Activated CD4-positive, alpha-beta T cell treated with anti-CD3 and anti-CD28 coated beads for 36 hours (primary cell): Measurements from ENCODE around the gene BATF. TPM values are rescaled to one million over a fixed set of nuclear protein-coding genes. Genes with fewer than 3 reads are reported as not detected.

Experiments
- ATAC-seq: fragments of 200-7000 bp; cut with Tn5 transposase; one replicate; pipeline ENCODE4 v1.10.0; 2021; ENCODE audit warnings: mild to moderate bottlenecking, moderate library complexity
- CTCF ChIA-PET: fragments of 350-600 bp; sonication (Branson Sonifier 250); formaldehyde crosslinking; loops from one replicate; lab custom pipeline; 2021; ENCODE audit warnings: antibody characterized with exemption; lab: Charles Lee
- POLR2A ChIA-PET: fragments of 350-600 bp; sonication (Branson Sonifier 250); formaldehyde crosslinking; loops from one replicate; lab custom pipeline; 2021; ENCODE audit warnings: antibody characterized with exemption, inconsistent platforms; lab: Charles Lee
- DNase-seq: peaks from one replicate; pipeline ENCODE4 v3.0.0-alpha.2; 2020
- H3K27ac Mint-ChIP-seq: one replicate; pipeline ENCODE4 v1.8.0; 2021; ENCODE audit warnings: mixed read lengths
- H3K27me3 Mint-ChIP-seq: one replicate; pipeline ENCODE4 v1.8.0; 2021; ENCODE audit warnings: mixed read lengths
- H3K36me3 Mint-ChIP-seq: one replicate; pipeline ENCODE4 v1.8.0; 2021; ENCODE audit warnings: low read depth, mixed read lengths
- H3K4me1 Mint-ChIP-seq: one replicate; pipeline ENCODE4 v1.8.0; 2021; ENCODE audit warnings: mixed read lengths
- H3K4me3 Mint-ChIP-seq: one replicate; pipeline ENCODE4 v1.8.0; 2021; ENCODE audit warnings: mild to moderate bottlenecking, moderate library complexity, mixed read lengths
- H3K9me3 Mint-ChIP-seq: one replicate; pipeline ENCODE4 v1.8.0; 2021; ENCODE audit warnings: low read depth, mixed read lengths
- intact Hi-C, 2 experiments: fragments of 100-400 bp; cut with DNase I in 1 of 2; cut with micrococcal nuclease in 1 of 2; formaldehyde crosslinking; loops; one replicate each; pipeline versions ENCODE4 v1.14.2 to v1.15.1; 2022 to 2024; cut with DNase I, micrococcal nuclease
- total RNA-seq, 2 experiments: library from RNA; stranded (reverse); gene quantifications; one replicate each; pipeline ENCODE4 v1.2.3, GENCODE V29; 2021

The BATF gene
- total RNA-seq, 2 experiments from 2014 or later = 165 to 187 TPM

GRCh38 chr14:75559045-75559444 is 36.8 kb downstream of the BATF start:
- no peaks in the 10 kb centered on the region for H3K27me3 Mint-ChIP-seq
- H3K27ac Mint-ChIP-seq = peak overlapping the region; percentile 93
- peaks cover 2% of the 10 kb centered on the region for H3K36me3 Mint-ChIP-seq
- intact Hi-C loops = loop anchor here in 1 of 2 experiments (1.0 kb wide), 2 partner anchors 16 to 383 kb away; partner anchors contain the start of gene TMED10
- ChIA-PET POLR2A (interaction anchor here (0.6 to 4.1 kb wide), 5 partner anchors 13 to 37 kb away, joined by 3 to 19 read pairs (median 5); partner anchors contain the start of gene BATF), CTCF (interaction anchor here (0.6 to 7.1 kb wide), 5 partner anchors 16 to 290 kb away, joined by 3 to 98 read pairs (median 13); partner anchors contain the start of genes BATF and FLVCR2)
- no peak for DNase-seq
- no peak overlapping the region for H3K4me3 Mint-ChIP-seq
- H3K4me1 Mint-ChIP-seq = peaks cover 79% of the 10 kb centered on the region
- ATAC-seq = no peak
- peaks cover 7% of the 10 kb centered on the region for H3K9me3 Mint-ChIP-seq

- POLR2A ChIA-PET = interaction anchor here (0.6 to 4.1 kb wide), 5 partner anchors 12 to 38 kb away, joined by 3 to 19 read pairs (median 5); partner anchors contain the start of gene BATF
- Mint-ChIP-seq H3K36me3 (peaks cover 2% of the 10 kb centered on the region), H3K27me3 (no peaks in the 10 kb centered on the region), H3K27ac (peak overlapping the region; percentile 93), H3K9me3 (peaks cover 7% of the 10 kb centered on the region), H3K4me1 (peaks cover 78% of the 10 kb centered on the region), H3K4me3 (peak overlapping the region; percentile 13)
- intact Hi-C loops = loop anchor here (1.0 to 5.0 kb wide), 6 partner anchors 16 to 432 kb away; partner anchors contain the start of genes JDP2 (in 2 of the 2), NEK9 (in 1 of the 2) and TMED10 (in 1 of the 2)
- DNase-seq (peak; percentile 85), ATAC-seq (peak; percentile 59)
- CTCF ChIA-PET = interaction anchor here (0.6 to 7.1 kb wide), 10 partner anchors 9 to 1687 kb away, joined by 3 to 98 read pairs (median 5); partner anchors contain the start of genes BATF and FLVCR2
Observed at GRCh38 chr14:75559451-75560222, 37.4 kb downstream of the BATF start.

GRCh38 chr14:75561013-75561432 is 38.8 kb downstream of the BATF start:
- H3K4me1 Mint-ChIP-seq = peaks cover 82% of the 10 kb centered on the region
- no peak for ATAC-seq
- H3K4me3 Mint-ChIP-seq = peak overlapping the region; percentile 13
- H3K27ac Mint-ChIP-seq = peak overlapping the region; percentile 88
- peaks cover 7% of the 10 kb centered on the region for H3K9me3 Mint-ChIP-seq
- peaks cover 2% of the 10 kb centered on the region for H3K36me3 Mint-ChIP-seq
- peak; percentile 71 for DNase-seq
- POLR2A ChIA-PET = interaction anchor here (0.6 to 4.1 kb wide), 8 partner anchors 10 to 99 kb away, joined by 3 to 22 read pairs (median 4); partner anchors contain the start of genes BATF, ERG28 and TTLL5
- no peaks in the 10 kb centered on the region for H3K27me3 Mint-ChIP-seq
- intact Hi-C loops = loop anchor here (2.0 to 5.0 kb wide), 4 partner anchors 74 to 434 kb away; partner anchors contain the start of genes JDP2 (in 2 of the 2) and NEK9 (in 1 of the 2)
- CTCF ChIA-PET = interaction anchor here (0.6 to 7.1 kb wide), 26 partner anchors 9 to 1722 kb away, joined by 3 to 98 read pairs (median 5); partner anchors contain the start of genes BATF, ERG28, FLVCR2 and TTLL5

- Mint-ChIP-seq H3K4me1 (peaks cover 87% of the 10 kb centered on the region), H3K36me3 (peaks cover 6% of the 10 kb centered on the region), H3K4me3 (peak overlapping the region; percentile 37), H3K27ac (peak overlapping the region; percentile 88), H3K27me3 (no peaks in the 10 kb centered on the region), H3K9me3 (peaks cover 4% of the 10 kb centered on the region)
- ATAC-seq (peak; percentile 70), DNase-seq (peak; percentile 88)
- intact Hi-C loops = loop anchor here (1.0 to 5.0 kb wide), 6 partner anchors 20 to 435 kb away; partner anchors contain the start of genes JDP2 (in 2 of the 2), BATF (in 1 of the 2) and NEK9 (in 1 of the 2)
- ChIA-PET CTCF (interaction anchor here (0.8 to 7.1 kb wide), 13 partner anchors 8 to 330 kb away, joined by 3 to 98 read pairs (median 6); partner anchors contain the start of genes ERG28 and TTLL5), POLR2A (interaction anchor here (0.8 to 4.1 kb wide), 7 partner anchors 11 to 98 kb away, joined by 3 to 22 read pairs (median 7); partner anchors contain the start of genes BATF, ERG28 and TTLL5)
Observed at GRCh38 chr14:75562089-75562488, 39.8 kb downstream of the BATF start.

GRCh38 chr14:75562489-75562888 is 40.2 kb downstream of the BATF start:
- Mint-ChIP-seq H3K4me3 (peak overlapping the region; percentile 37), H3K36me3 (peaks cover 6% of the 10 kb centered on the region), H3K4me1 (peaks cover 87% of the 10 kb centered on the region), H3K27ac (peak overlapping the region; percentile 88), H3K9me3 (peaks cover 4% of the 10 kb centered on the region), H3K27me3 (no peaks in the 10 kb centered on the region)
- DNase-seq (no peak), ATAC-seq (peak; percentile 37)
- intact Hi-C loops = loop anchor here (1.0 to 5.0 kb wide), 6 partner anchors 20 to 435 kb away; partner anchors contain the start of genes JDP2 (in 2 of the 2), BATF (in 1 of the 2) and NEK9 (in 1 of the 2)
- ChIA-PET CTCF (interaction anchor here (1.0 to 7.1 kb wide), 9 partner anchors 8 to 259 kb away, joined by 3 to 98 read pairs (median 6); no protein-coding TSS in a partner anchor), POLR2A (interaction anchor here (0.5 to 4.1 kb wide), 5 partner anchors 11 to 435 kb away, joined by 3 to 22 read pairs (median 7); partner anchors contain the start of gene BATF)

- Mint-ChIP-seq H3K27me3 (no peaks in the 10 kb centered on the region), H3K4me1 (peaks cover 91% of the 10 kb centered on the region), H3K9me3 (peaks cover 4% of the 10 kb centered on the region), H3K27ac (no peak overlapping the region), H3K36me3 (peaks cover 4% of the 10 kb centered on the region), H3K4me3 (no peak overlapping the region)
- DNase-seq (no peak), ATAC-seq (no peak)
- intact Hi-C loops = loop anchor here (5.0 kb wide), 3 partner anchors 77 to 437 kb away; partner anchors contain the start of genes JDP2 (in 2 of the 2) and NEK9 (in 1 of the 2)
- ChIA-PET CTCF (interaction anchor here (1.0 to 7.1 kb wide), 4 partner anchors 13 to 260 kb away, joined by 3 to 98 read pairs (median 4); no protein-coding TSS in a partner anchor), POLR2A (interaction anchor here (0.6 to 2.7 kb wide), 3 partner anchors 21 to 97 kb away, joined by 3 to 7 read pairs (median 6); partner anchors contain the start of gene TTLL5)
Observed at GRCh38 chr14:75563931-75564330, 41.7 kb downstream of the BATF start.

- Mint-ChIP-seq H3K27ac (peak overlapping the region; percentile 98), H3K4me3 (no peak overlapping the region), H3K27me3 (no peaks in the 10 kb centered on the region)
Observed at GRCh38 chr14:75565056-75565455, 42.8 kb downstream of the BATF start.

GRCh38 chr14:75566321-75566720 is 44.1 kb downstream of the BATF start:
- ChIA-PET POLR2A (interaction anchor here (0.5 to 1.5 kb wide), 8 partner anchors 10 to 442 kb away, joined by 3 to 21 read pairs (median 7); partner anchors contain the start of gene FLVCR2), CTCF (interaction anchor here (0.6 to 3.7 kb wide), 20 partner anchors 10 to 271 kb away, joined by 3 to 29 read pairs (median 4); partner anchors contain the start of gene FLVCR2)
- H3K9me3 Mint-ChIP-seq = peaks cover 4% of the 10 kb centered on the region
- peak; percentile 82 for ATAC-seq
- no peaks in the 10 kb centered on the region for H3K27me3 Mint-ChIP-seq
- intact Hi-C loops = loop anchor here (1.0 to 2.0 kb wide), 5 partner anchors 24 to 318 kb away; partner anchors contain the start of gene BATF (in 2 of the 2)
- H3K4me1 Mint-ChIP-seq = peaks cover 86% of the 10 kb centered on the region
- peaks cover 7% of the 10 kb centered on the region for H3K36me3 Mint-ChIP-seq
- peak overlapping the region; percentile 98 for H3K27ac Mint-ChIP-seq
- DNase-seq = peak; percentile 94
- H3K4me3 Mint-ChIP-seq = peak overlapping the region; percentile 72

More at GRCh38 chr14:75565056-75565455, 42.8 kb downstream of the BATF start:
- POLR2A ChIA-PET = no interaction called here
- Mint-ChIP-seq H3K4me1 (peaks cover 89% of the 10 kb centered on the region), H3K9me3 (peaks cover 4% of the 10 kb centered on the region), H3K36me3 (peaks cover 7% of the 10 kb centered on the region)
- CTCF ChIA-PET = interaction anchor here (7.1 kb wide), 1 partner anchor 22 kb away, joined by 98 read pairs; no protein-coding TSS in a partner anchor
- ATAC-seq (no peak), DNase-seq (no peak)
- intact Hi-C loops = no loop called here

GRCh38 chr14:75566752-75567151 is 44.5 kb downstream of the BATF start:
- Mint-ChIP-seq H3K27me3 (no peaks in the 10 kb centered on the region), H3K4me3 (peak overlapping the region; percentile 72), H3K9me3 (peaks cover 2% of the 10 kb centered on the region), H3K27ac (peak overlapping the region; percentile 98), H3K4me1 (peaks cover 86% of the 10 kb centered on the region), H3K36me3 (peaks cover 7% of the 10 kb centered on the region)
- DNase-seq (no peak), ATAC-seq (no peak)
- ChIA-PET POLR2A (interaction anchor here (0.5 to 1.5 kb wide), 8 partner anchors 11 to 442 kb away, joined by 3 to 21 read pairs (median 7); partner anchors contain the start of gene FLVCR2), CTCF (interaction anchor here (0.6 to 3.7 kb wide), 20 partner anchors 11 to 272 kb away, joined by 3 to 29 read pairs (median 4); partner anchors contain the start of gene FLVCR2)
- intact Hi-C loops = loop anchor here (1.0 to 2.0 kb wide), 5 partner anchors 24 to 318 kb away; partner anchors contain the start of gene BATF (in 2 of the 2)

GRCh38 chr14:75568140-75568539 is 45.9 kb downstream of the BATF start:
- Mint-ChIP-seq H3K9me3 (no peaks in the 10 kb centered on the region), H3K36me3 (peaks cover 11% of the 10 kb centered on the region), H3K27me3 (no peaks in the 10 kb centered on the region), H3K27ac (peak overlapping the region; percentile 86), H3K4me3 (no peak overlapping the region), H3K4me1 (peaks cover 78% of the 10 kb centered on the region)
- CTCF ChIA-PET = interaction anchor here (1.0 to 3.7 kb wide), 6 partner anchors 8 to 86 kb away, joined by 4 to 29 read pairs (median 8); partner anchors contain the start of gene FLVCR2
- DNase-seq (no peak), ATAC-seq (no peak)
- POLR2A ChIA-PET = interaction anchor here (0.7 to 1.2 kb wide), 3 partner anchors 25 to 321 kb away, joined by 3 to 8 read pairs (median 3); no protein-coding TSS in a partner anchor
- intact Hi-C loops = no loop called here
